IMR-90 (cell line): ENCODE results near the gene PRR9. TPM values are rescaled to one million over a fixed set of nuclear protein-coding genes. Genes with fewer than 3 reads are reported as not detected.

Source experiments
- ATAC-seq: fragments of 200-7000 bp; cut with Tn5 transposase; 2 replicates; pipeline ENCODE4 v1.9.1; 2020; ENCODE audit warnings: low read depth, mild to moderate bottlenecking, moderate library complexity
- BruUV-seq: library from RNA; stranded (reverse); fragments of 400-500 nt; replicated peaks from 2 replicates; lab custom pipeline; 2021; lab: Mats Ljungman, UMichigan
- CTCF ChIA-PET: fragments of 300-600 bp; formaldehyde crosslinking; extraction: SDS; loops from one replicate; lab custom pipeline; 2021; ENCODE audit warnings: antibody characterized with exemption; lab: Yijun Ruan, JAX
- POLR2A ChIA-PET: fragments of 300-600 bp; sonication (Branson Sonifier 250); formaldehyde crosslinking; loops from one replicate; lab custom pipeline; 2022; ENCODE audit warnings: antibody characterized with exemption; ENCODE audit not compliant: unreplicated experiment; lab: Charles Lee
- DNase-seq: peaks from one replicate; pipeline ENCODE4 v3.0.0; 2013
- H2AFZ ChIP-seq: replicated peaks from 2 replicates; pipeline ENCODE3; 2013; ENCODE audit warnings: low read length, mild to moderate bottlenecking; ENCODE audit not compliant: poor library complexity
- H2AK5ac ChIP-seq: 2 replicates; pipeline ENCODE4 v1.6.1; 2013; ENCODE audit warnings: low read depth, low read length, inconsistent platforms
- H2AK9ac ChIP-seq: replicated peaks from 2 replicates; pipeline ENCODE3; 2013; ENCODE audit warnings: mild to moderate bottlenecking, low read depth, low read length, moderate library complexity; ENCODE audit not compliant: poor library complexity
- H2BK120ac ChIP-seq: 2 replicates; pipeline ENCODE4 v1.6.1; 2013; ENCODE audit warnings: low read depth, low read length, inconsistent platforms
- H2BK15ac ChIP-seq: 3 replicates; pipeline ENCODE4 v1.6.1; 2013; ENCODE audit warnings: low read depth, low read length, inconsistent platforms
- H2BK20ac ChIP-seq: 2 replicates; pipeline ENCODE4 v1.6.1; 2013; ENCODE audit warnings: low read depth, mild to moderate bottlenecking, inconsistent platforms, low read length, moderate library complexity
- H2BK5ac ChIP-seq: 2 replicates; pipeline ENCODE4 v1.6.1; 2013; ENCODE audit warnings: mild to moderate bottlenecking, low read depth, low read length, inconsistent platforms; ENCODE audit not compliant: poor library complexity, severe bottlenecking
- H3K14ac ChIP-seq: replicated peaks from 2 replicates; pipeline ENCODE4 v1.6.1; 2013; ENCODE audit warnings: low read depth, low read length, inconsistent platforms
- H3K18ac ChIP-seq: 2 replicates; pipeline ENCODE4 v1.6.1; 2013; ENCODE audit warnings: low read depth, low read length, control low read depth
- H3K23ac ChIP-seq: 2 replicates; pipeline ENCODE4 v1.6.1; 2013; ENCODE audit warnings: low read depth, low read length, inconsistent platforms
- H3K27ac ChIP-seq: 2 replicates; pipeline ENCODE4 v1.5.1; 2013; ENCODE audit warnings: mild to moderate bottlenecking, control low read depth, low read length; ENCODE audit not compliant: insufficient read depth
- H3K27me3 ChIP-seq: 2 replicates; pipeline ENCODE4 v1.6.1; 2013; ENCODE audit warnings: low read length; ENCODE audit not compliant: control insufficient read depth, insufficient read depth
- H3K36me3 ChIP-seq: 2 replicates; pipeline ENCODE4 v1.6.1; 2013; ENCODE audit warnings: low read length, mixed read lengths; ENCODE audit not compliant: control insufficient read depth, insufficient read depth
- H3K4ac ChIP-seq: 2 replicates; pipeline ENCODE4 v1.6.1; 2013; ENCODE audit warnings: low read depth, low read length, inconsistent platforms
- H3K4me1 ChIP-seq: 2 replicates; pipeline ENCODE4 v1.6.1; 2013; ENCODE audit warnings: low read length, mixed read lengths; ENCODE audit not compliant: control insufficient read depth, insufficient read depth
- H3K4me2 ChIP-seq: 2 replicates; pipeline ENCODE4 v1.6.1; 2013; ENCODE audit warnings: low read depth, mild to moderate bottlenecking, control low read depth, low read length, moderate library complexity
- H3K4me3 ChIP-seq: 2 replicates; pipeline ENCODE4 v1.5.1; 2013; ENCODE audit warnings: low read depth, mild to moderate bottlenecking, control low read depth, low read length, moderate library complexity; ENCODE audit not compliant: insufficient read depth
- H3K56ac ChIP-seq: 2 replicates; pipeline ENCODE4 v1.6.1; 2013; ENCODE audit warnings: low read length, inconsistent platforms; ENCODE audit not compliant: insufficient read depth; ENCODE audit errors: extremely low read depth
- H3K79me1 ChIP-seq, 2 experiments: 2 replicates each; pipeline ENCODE4 v1.6.1; 2013; ENCODE audit warnings: low read length in 2 of 2, inconsistent platforms in 1 of 2, low read depth in 1 of 2
- H3K9ac ChIP-seq: 2 replicates; pipeline ENCODE4 v1.6.1; 2013; ENCODE audit warnings: low read depth, low read length, control low read depth
- H3K9me1 ChIP-seq: 2 replicates; pipeline ENCODE4 v1.6.1; 2013; ENCODE audit warnings: low read length, inconsistent platforms; ENCODE audit not compliant: insufficient read depth
- H3K9me3 ChIP-seq: 2 replicates; pipeline ENCODE4 v1.6.1; 2013; ENCODE audit warnings: low read length; ENCODE audit not compliant: control insufficient read depth, insufficient read depth
- H4K20me1 ChIP-seq: 2 replicates; pipeline ENCODE4 v1.6.1; 2013; ENCODE audit warnings: low read length, inconsistent platforms; ENCODE audit not compliant: insufficient read depth
- H4K5ac ChIP-seq: 2 replicates; pipeline ENCODE4 v1.6.1; 2013; ENCODE audit warnings: mild to moderate bottlenecking, low read depth, low read length, control low read depth
- H4K8ac ChIP-seq, 2 experiments: 2 replicates each; pipeline ENCODE4 v1.6.1; 2013; ENCODE audit warnings: low read depth in 2 of 2, low read length in 2 of 2, control low read depth in 1 of 2, inconsistent platforms in 1 of 2
- H4K91ac ChIP-seq: 2 replicates; pipeline ENCODE4 v1.6.1; 2013; ENCODE audit warnings: low read depth, low read length, inconsistent platforms; ENCODE audit not compliant: insufficient read depth
- CEBPB ChIP-seq: IDR thresholded peaks from 2 replicates; pipeline ENCODE4 v1.6.1; 2012; ENCODE audit warnings: low read depth, low read length, improper control_type of control experiment
- CHD1 ChIP-seq: IDR thresholded peaks from 2 replicates; pipeline ENCODE4 v1.6.1; 2012; ENCODE audit warnings: low read depth, low read length, improper control_type of control experiment
- CTCF ChIP-seq: conservative IDR thresholded peaks from 2 replicates; pipeline ENCODE4 v1.5.1; 2012; ENCODE audit warnings: mild to moderate bottlenecking, low read depth, low read length, improper control_type of control experiment
- ELK1 ChIP-seq: fragments of 150-350 bp; IDR thresholded peaks from 2 replicates; pipeline ENCODE4 v1.6.1; 2016; ENCODE audit warnings: low read depth, mild to moderate bottlenecking, low read length, moderate library complexity, borderline replicate concordance
- FOS ChIP-seq: fragments of 150-350 bp; IDR thresholded peaks from 2 replicates; pipeline ENCODE4 v1.6.1; 2016; ENCODE audit warnings: low read depth, low read length
- MAFK ChIP-seq: IDR thresholded peaks from 2 replicates; pipeline ENCODE4 v1.6.1; 2012; ENCODE audit warnings: low read depth, low read length, improper control_type of control experiment
- MAZ ChIP-seq: IDR thresholded peaks from 2 replicates; pipeline ENCODE4 v1.6.1; 2012; ENCODE audit warnings: low read depth, mild to moderate bottlenecking, low read length, improper control_type of control experiment, moderate library complexity, borderline replicate concordance
- NFE2L2 ChIP-seq: fragments of 150-350 bp; IDR thresholded peaks from 2 replicates; pipeline ENCODE4 v1.6.1; 2016; ENCODE audit warnings: low read depth, mild to moderate bottlenecking, low read length
- POLR2A ChIP-seq: IDR thresholded peaks from 2 replicates; pipeline ENCODE4 v1.6.1; 2012; ENCODE audit warnings: mild to moderate bottlenecking, low read depth, low read length
- RAD21 ChIP-seq: IDR thresholded peaks from 2 replicates; pipeline ENCODE4 v1.6.1; 2012; ENCODE audit warnings: low read length, improper control_type of control experiment
- RCOR1 ChIP-seq: IDR thresholded peaks from 2 replicates; pipeline ENCODE4 v1.6.1; 2012; ENCODE audit warnings: mild to moderate bottlenecking, low read length, improper control_type of control experiment; ENCODE audit not compliant: insufficient replicate concordance
- RFX5 ChIP-seq: IDR thresholded peaks from 2 replicates; pipeline ENCODE4 v1.8.0; 2012; ENCODE audit warnings: low read depth, mild to moderate bottlenecking, low read length, moderate library complexity
- SMC3 ChIP-seq: fragments of 150-350 bp; IDR thresholded peaks from 2 replicates; pipeline ENCODE4 v1.6.1; 2016; ENCODE audit warnings: low read depth, mild to moderate bottlenecking, antibody characterized with exemption, low read length, moderate library complexity
- USF2 ChIP-seq: fragments of 150-350 bp; IDR thresholded peaks from 2 replicates; pipeline ENCODE4 v1.6.1; 2017; ENCODE audit warnings: mild to moderate bottlenecking, antibody characterized with exemption, low read length, low read depth
- WGBS, 2 experiments: methylation state at CpG; one replicate each; pipeline versions ENCODE4 v1.1.5 to v1.1.7; 2013; ENCODE audit warnings: missing lambda C conversion rate in 2 of 2; ENCODE audit not compliant: insufficient read length in 1 of 2; ENCODE audit errors: extremely low coverage in 2 of 2; 5-methylcytosine and 5-hydroxymethylcytosine counted together
- dilution Hi-C: fragments of 300-500 bp; cut with HindIII; formaldehyde crosslinking; loops from one replicate; pipeline ENCODE4 v1.14.3; 2018; ENCODE audit warnings: low sequenced_read_pairs; ENCODE audit not compliant: unreplicated experiment
- in situ Hi-C: fragments of 300-500 bp; cut with MboI; formaldehyde crosslinking; loops from 3 replicates; pipeline ENCODE4 v1.14.3; 2019; ENCODE audit warnings: low sequenced_read_pairs, inconsistent platforms, mixed read lengths
- intact Hi-C: fragments of 100-400 bp; cut with micrococcal nuclease; formaldehyde crosslinking; loops from 2 replicates; pipeline ENCODE4 v1.10.0; 2022
- polyA plus RNA-seq, 3 experiments: library from polyadenylated mRNA; depleted of rRNA; stranded (reverse); fragments of >200 nt; gene quantifications; 2 replicates each; pipeline ENCODE4 v1.2.3, GENCODE V29; 2012; ENCODE audit warnings: low replicate concordance in 1 of 3
- total RNA-seq: library from RNA; depleted of rRNA; stranded (reverse); fragments of >200 nt; gene quantifications from 2 replicates; pipeline ENCODE4 v1.2.3, GENCODE V29; 2012

Gene PRR9
- total and polyA plus RNA-seq, 2 of the 4 experiments (the other 2 are of a cell fraction): not detected

- Histone ChIP-seq H3K4ac (no peak overlapping the region), H3K27ac (no peak overlapping the region), H3K9me1 (no peaks in the 10 kb centered on the region), H3K4me3 (no peak overlapping the region), H3K79me1 (no peaks in the 10 kb centered on the region), H2AK9ac (no peak overlapping the region), H4K91ac (no peak overlapping the region), H3K4me1 (no peaks in the 10 kb centered on the region), H3K23ac (no peak overlapping the region), H3K9me3 (no peaks in the 10 kb centered on the region), H4K8ac (no peak overlapping the region), H2BK120ac (no peak overlapping the region), H2BK20ac (no peak overlapping the region), H4K5ac (no peak overlapping the region), H2BK15ac (no peak overlapping the region), H2AFZ (no peak overlapping the region), H2BK5ac (no peak overlapping the region), H3K4me2 (no peak overlapping the region), H2AK5ac (no peak overlapping the region), H3K27me3 (no peaks in the 10 kb centered on the region), H3K18ac (no peak overlapping the region), H3K14ac (no peak overlapping the region), H4K20me1 (no peaks in the 10 kb centered on the region), H3K36me3 (no peaks in the 10 kb centered on the region), H3K9ac (no peak overlapping the region), H3K56ac (no peak overlapping the region)
- intact Hi-C loops (no loop called here), dilution Hi-C loops (no loop called here), in situ Hi-C loops (loop anchor here (25.0 kb wide), 1 partner anchor 551 kb away; the partner anchor contains the start of gene LCE2D)
- no CpG with 5 or more reads among the region's 4 CpGs for WGBS, 2 experiments
- no TSS peak for BruUV-seq
- ChIA-PET POLR2A (no interaction called here), CTCF (no interaction called here)
- TF ChIP-seq RFX5: no peak
- TF ChIP-seq POLR2A: no peak
- no peak for TF ChIP-seq CEBPB
- TF ChIP-seq CHD1: no peak
- TF ChIP-seq MAFK: no peak
- TF ChIP-seq SMC3: no peak
- TF ChIP-seq RCOR1: no peak
- no peak for TF ChIP-seq MAZ
- no peak for TF ChIP-seq NFE2L2
- TF ChIP-seq CTCF: no peak
- no peak for TF ChIP-seq USF2
- no peak for TF ChIP-seq RAD21
- no peak for TF ChIP-seq ELK1
- no peak for TF ChIP-seq FOS
- ATAC-seq (no peak), DNase-seq (no peak)
These were observed 3.9 kb upstream of the PRR9 start for GRCh38 chr1:153213519-153213918.
